HEK293T (cell line): ENCODE data around the gene PRKCE.

Source experiments
- ARNT ChIP-seq: fragments of 450-650 bp; IDR thresholded peaks from 2 replicates; pipeline ENCODE4 v1.6.1; 2017; ENCODE audit warnings: mild to moderate bottlenecking
- BHLHE40 ChIP-seq: fragments of 450-650 bp; IDR thresholded peaks from 2 replicates; pipeline ENCODE4 v1.6.1; 2016; ENCODE audit warnings: mild to moderate bottlenecking, moderate library complexity, borderline replicate concordance
- FOXK2 ChIP-seq: fragments of 450-650 bp; IDR thresholded peaks from 2 replicates; pipeline ENCODE4 v1.6.1; 2016; ENCODE audit warnings: mild to moderate bottlenecking
- HDGF ChIP-seq: fragments of 450-650 bp; IDR thresholded peaks from 2 replicates; pipeline ENCODE4 v1.6.1; 2017; ENCODE audit warnings: antibody characterized with exemption, borderline replicate concordance
- LEF1 ChIP-seq: fragments of 450-650 bp; IDR thresholded peaks from 2 replicates; pipeline ENCODE4 v1.6.1; 2017; ENCODE audit warnings: mild to moderate bottlenecking, borderline replicate concordance
- NFRKB ChIP-seq: fragments of 450-650 bp; IDR thresholded peaks from 2 replicates; pipeline ENCODE4 v1.6.1; 2016; ENCODE audit warnings: mild to moderate bottlenecking, moderate library complexity
- SP1 ChIP-seq: fragments of 450-650 bp; IDR thresholded peaks from 2 replicates; pipeline ENCODE4 v1.6.1; 2017
- SUZ12 ChIP-seq: fragments of 450-650 bp; IDR thresholded peaks from 2 replicates; pipeline ENCODE4 v1.6.1; 2016; ENCODE audit warnings: mild to moderate bottlenecking

GRCh38 chr2:46062637-46063412 is 411.4 kb downstream of the PRKCE start:
- no peak for TF ChIP-seq FOXK2
- no peak for TF ChIP-seq SP1
- TF ChIP-seq BHLHE40 = no peak
- no peak for TF ChIP-seq SUZ12
- TF ChIP-seq NFRKB = no peak
- TF ChIP-seq HDGF = no peak
- no peak for TF ChIP-seq LEF1
- TF ChIP-seq ARNT = no peak
